ENCODE results near the gene APOD.

DNA sequence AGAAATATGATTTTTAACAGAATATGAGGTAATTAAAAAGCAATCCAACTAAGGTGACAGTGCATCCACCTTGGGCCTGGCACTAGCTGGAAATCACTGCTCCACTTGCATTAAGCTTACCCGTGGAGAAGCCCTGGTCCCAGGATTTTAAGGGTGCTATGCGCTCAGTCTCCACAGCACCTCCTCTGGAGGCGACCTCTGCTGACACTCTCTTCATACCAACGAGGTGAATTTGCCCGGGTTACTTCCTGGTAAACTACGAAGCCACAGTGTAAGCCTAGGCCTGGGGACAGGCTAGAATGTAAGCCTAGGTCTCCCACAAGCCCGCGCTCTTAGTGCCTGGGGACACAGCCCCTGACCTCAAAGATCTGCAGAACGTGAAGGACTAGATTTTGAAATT, 793 bp downstream of the APOD start:
- no peak for TF ChIP-seq LARP7 (IDR thresholded peaks at IDR 0.05)
- no peak for TF ChIP-seq CHD1 (IDR thresholded peaks at IDR 0.05; ENCODE audit: low read depth, low read length)
- no peak for TF ChIP-seq SIN3A (IDR thresholded peaks at IDR 0.05; ENCODE audit: low read depth, low read length)
- no peak for TF ChIP-seq EP300 (IDR thresholded peaks at IDR 0.05; ENCODE audit: borderline replicate concordance in 1 of 2, control insufficient read depth in 1 of 2, low read depth in 2 of 2, low read length in 2 of 2)
- TF ChIP-seq ETV6 (conservative IDR thresholded peaks at IDR 0.05 in 1 of 2, IDR thresholded peaks at IDR 0.05 in 1 of 2; ENCODE audit: borderline replicate concordance in 1 of 2, low read depth in 1 of 2) = no peak
- TF ChIP-seq CBX5 (IDR thresholded peaks at IDR 0.05; ENCODE audit: low read depth) = no peak
- no peak for TF ChIP-seq CTCF (IDR thresholded peaks at IDR 0.05 in 2 of 3, conservative IDR thresholded peaks at IDR 0.05 in 1 of 3; ENCODE audit: control insufficient read depth in 2 of 3, extremely low read depth in 1 of 3, insufficient read depth in 1 of 3, low read depth in 3 of 3, low read length in 3 of 3)
- TF ChIP-seq POLR2AphosphoS2 (IDR thresholded peaks at IDR 0.05; ENCODE audit: low read depth, low read length) = no peak

Measured in GM12878 (cell line).